RWPE1 (cell line): ENCODE data around the gene AQP2.

ENCODE experiments used
- CTCF ChIA-PET: fragments of 350-600 bp; sonication (Branson Sonifier 250); formaldehyde crosslinking; extraction: SDS; loops from one replicate; lab custom pipeline; 2021; lab: Yijun Ruan, JAX
- POLR2A ChIA-PET: fragments of 400-600 bp; formaldehyde crosslinking; extraction: SDS; loops from one replicate; lab custom pipeline; 2020; ENCODE audit warnings: antibody characterized with exemption; ENCODE audit not compliant: low non-redundant PET; lab: Yijun Ruan, JAX
- DNase-seq: peaks from one replicate; pipeline ENCODE4 v3.0.0; 2012; ENCODE audit warnings: low spot score
- H3K27ac ChIP-seq: fragments of 450-650 bp; 2 replicates; pipeline ENCODE4 v1.5.1; 2017
- TF ChIP-seq, protein P1 (sequence below): fragments of 450-650 bp; conservative IDR thresholded peaks from 2 replicates; pipeline ENCODE4 v1.5.1; 2017; ENCODE audit warnings: low read depth, mild to moderate bottlenecking

The AQP2 gene

GRCh38 chr12:49974231-49974675, 23.7 kb downstream of the AQP2 start:
- peak overlapping the region; percentile 13; the same call in 1 of the 2 replicates for H3K27ac ChIP-seq
- TF ChIP-seq, protein P1, sequence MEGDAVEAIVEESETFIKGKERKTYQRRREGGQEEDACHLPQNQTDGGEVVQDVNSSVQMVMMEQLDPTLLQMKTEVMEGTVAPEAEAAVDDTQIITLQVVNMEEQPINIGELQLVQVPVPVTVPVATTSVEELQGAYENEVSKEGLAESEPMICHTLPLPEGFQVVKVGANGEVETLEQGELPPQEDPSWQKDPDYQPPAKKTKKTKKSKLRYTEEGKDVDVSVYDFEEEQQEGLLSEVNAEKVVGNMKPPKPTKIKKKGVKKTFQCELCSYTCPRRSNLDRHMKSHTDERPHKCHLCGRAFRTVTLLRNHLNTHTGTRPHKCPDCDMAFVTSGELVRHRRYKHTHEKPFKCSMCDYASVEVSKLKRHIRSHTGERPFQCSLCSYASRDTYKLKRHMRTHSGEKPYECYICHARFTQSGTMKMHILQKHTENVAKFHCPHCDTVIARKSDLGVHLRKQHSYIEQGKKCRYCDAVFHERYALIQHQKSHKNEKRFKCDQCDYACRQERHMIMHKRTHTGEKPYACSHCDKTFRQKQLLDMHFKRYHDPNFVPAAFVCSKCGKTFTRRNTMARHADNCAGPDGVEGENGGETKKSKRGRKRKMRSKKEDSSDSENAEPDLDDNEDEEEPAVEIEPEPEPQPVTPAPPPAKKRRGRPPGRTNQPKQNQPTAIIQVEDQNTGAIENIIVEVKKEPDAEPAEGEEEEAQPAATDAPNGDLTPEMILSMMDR, result no peak
- no peak for DNase-seq
- CTCF ChIA-PET, result interaction anchor here (0.6 kb wide), 1 partner anchor 65 kb away, joined by 4 read pairs; no protein-coding TSS in a partner anchor
- POLR2A ChIA-PET, result no interaction called here

DNA sequence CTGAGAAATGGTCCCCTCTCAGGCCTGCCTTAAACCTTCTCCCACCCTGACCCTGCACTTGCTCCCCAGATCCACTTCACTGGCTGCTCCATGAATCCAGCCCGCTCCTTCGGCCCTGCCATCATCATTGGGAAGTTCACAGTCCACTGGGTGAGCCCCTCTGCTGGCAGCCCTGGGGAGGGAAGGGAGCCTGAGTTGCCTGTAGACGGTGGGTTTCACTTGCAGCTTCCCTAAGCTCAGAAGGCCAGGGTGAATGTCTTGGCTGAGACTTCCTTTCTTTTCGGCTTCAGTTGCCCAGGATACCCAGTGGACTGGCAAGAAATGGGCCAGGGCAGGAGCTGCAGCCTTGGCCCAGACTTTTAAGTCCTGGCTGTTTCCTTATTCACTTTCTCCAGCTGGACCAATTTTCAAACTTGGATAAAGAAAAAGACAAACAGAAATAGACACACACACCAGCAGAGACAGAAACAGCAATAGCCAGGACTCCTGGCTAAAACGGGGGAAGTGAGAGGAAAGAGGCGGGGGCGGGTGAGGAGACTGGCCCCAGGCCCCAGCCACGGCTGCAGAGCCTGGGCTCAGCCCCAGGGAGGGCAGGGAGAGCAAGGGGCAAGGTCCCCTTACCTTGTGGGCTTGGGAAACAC, 24.3 kb downstream of the AQP2 start:
- CTCF ChIA-PET, result no interaction called here
- TF ChIP-seq, protein P1, result no peak
- POLR2A ChIA-PET, result no interaction called here
- peak overlapping the region; percentile 13 for H3K27ac ChIP-seq
- DNase-seq, result no peak

DNA sequence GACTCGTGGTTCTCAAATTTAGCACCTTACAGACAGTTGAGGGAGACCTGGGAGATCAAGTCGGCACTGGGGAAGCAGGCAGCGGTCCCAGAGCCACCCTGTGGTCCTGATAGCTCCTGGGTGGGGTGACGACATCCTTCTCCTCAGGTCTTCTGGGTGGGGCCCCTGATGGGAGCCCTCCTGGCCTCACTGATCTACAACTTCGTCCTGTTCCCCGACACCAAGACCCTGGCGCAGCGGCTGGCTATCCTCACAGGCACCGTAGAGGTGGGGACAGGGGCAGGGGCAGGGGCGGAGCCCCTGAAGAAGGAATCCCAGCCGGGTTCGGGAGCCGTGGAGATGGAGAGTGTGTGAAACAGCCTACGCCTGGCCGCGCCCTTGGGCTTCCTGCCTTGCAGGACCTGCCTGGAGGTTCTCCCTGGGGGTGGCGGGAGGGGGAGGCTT, 24.8 kb downstream of the AQP2 start:
- CTCF ChIA-PET, result no interaction called here
- TF ChIP-seq, protein P1, result no peak
- no peak for DNase-seq
- POLR2A ChIA-PET, result no interaction called here
- peak overlapping the region; percentile 13 for H3K27ac ChIP-seq

- no peak overlapping the region for H3K27ac ChIP-seq
- DNase-seq, result no peak
- CTCF ChIA-PET, result interaction anchor here (0.9 kb wide), 1 partner anchor 9 kb away, joined by 3 read pairs; no protein-coding TSS in a partner anchor
- POLR2A ChIA-PET, result no interaction called here
- TF ChIP-seq, protein P1, result no peak
These were observed 26.0 kb downstream of the AQP2 start for GRCh38 chr12:49976557-49976956.

GRCh38 chr12:49978125-49978524, 27.6 kb downstream of the AQP2 start:
- TF ChIP-seq, protein P1, result no peak
- POLR2A ChIA-PET, result no interaction called here
- H3K27ac ChIP-seq, result no peak overlapping the region
- DNase-seq, result no peak
- CTCF ChIA-PET, result interaction anchor here (0.6 kb wide), 1 partner anchor 11 kb away, joined by 3 read pairs; no protein-coding TSS in a partner anchor

DNA sequence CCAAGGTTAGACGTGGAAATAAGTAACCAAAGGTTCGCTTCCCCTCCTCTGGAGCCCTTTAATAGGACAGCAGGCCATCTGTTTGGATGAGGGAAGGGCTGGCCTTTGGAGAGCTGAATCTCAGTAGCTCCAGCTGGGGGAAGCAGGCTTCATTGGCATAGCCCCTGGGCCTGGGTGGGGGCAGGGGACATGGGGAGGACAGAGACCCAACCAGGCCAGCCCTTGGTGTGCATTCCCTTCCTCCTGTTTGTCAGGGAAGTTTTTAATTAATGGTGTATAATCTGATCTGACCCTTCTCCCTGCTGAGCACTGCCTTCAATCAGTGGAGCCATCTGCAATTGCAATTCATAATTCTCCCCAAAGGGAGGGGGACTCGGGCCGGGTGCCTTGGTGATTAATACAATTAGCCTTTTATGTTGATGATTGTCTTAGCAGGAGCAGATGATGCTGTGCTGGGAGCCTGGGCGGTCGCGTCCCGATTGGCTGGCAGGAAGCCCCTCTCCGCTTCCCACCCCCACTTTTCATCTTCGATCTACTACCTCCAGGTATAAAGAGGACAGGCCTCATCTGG, 28.6 kb downstream of the AQP2 start:
- ChIA-PET POLR2A (no interaction called here), CTCF (no interaction called here)
- TF ChIP-seq, protein P1, result no peak
- 0 out of 2 replicates have a peak overlapping the region, but pooled peaks have one; percentile 7 for H3K27ac ChIP-seq
- no peak for DNase-seq
